ENCODE data around the gene BRPF3. TPM values are rescaled to one million over a fixed set of nuclear protein-coding genes. Genes with fewer than 3 reads are reported as not detected.

Gene BRPF3
- total and polyA plus RNA-seq, 9 of the 15 experiments (the other 6 are each of a cell fraction or from before 2014, with no cell fraction given), result 2.2 to 19.3 (median 8.0) TPM

DNA sequence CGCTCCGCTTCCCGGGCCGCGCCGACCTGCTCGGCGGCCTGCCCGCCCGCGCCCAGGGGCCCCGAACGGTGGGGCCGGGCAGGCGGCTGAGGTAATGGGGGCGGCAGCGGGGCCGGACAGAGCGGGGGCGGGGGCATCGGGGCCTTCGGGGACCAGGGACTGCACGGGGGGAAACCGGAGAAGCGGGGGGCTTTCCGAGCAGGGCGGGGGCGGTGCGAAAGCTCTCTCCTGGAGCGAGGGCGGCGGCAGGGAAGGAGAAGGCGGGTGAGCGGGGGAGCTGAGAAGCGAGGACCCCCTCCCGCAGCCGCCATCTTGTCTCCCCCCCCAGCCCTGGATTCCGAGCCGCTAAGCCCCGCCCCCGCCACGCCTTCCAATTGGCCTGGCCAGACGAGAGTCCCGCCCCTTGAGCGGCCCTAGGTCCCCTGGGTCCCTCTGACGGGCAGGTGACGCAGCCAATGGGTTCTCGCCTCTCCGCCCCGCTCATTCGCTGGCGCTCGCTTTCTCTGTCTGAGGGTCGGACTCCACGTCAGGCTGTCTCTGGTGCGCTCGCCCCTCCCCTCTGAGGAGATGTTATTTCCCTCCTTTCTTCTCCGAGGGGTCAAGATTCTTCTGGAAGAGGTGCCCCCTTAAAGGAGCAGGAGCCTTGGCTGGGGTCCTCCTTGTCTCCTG lies 470 bp downstream of the BRPF3 start (continued):
- TF ChIP-seq, protein P1, sequence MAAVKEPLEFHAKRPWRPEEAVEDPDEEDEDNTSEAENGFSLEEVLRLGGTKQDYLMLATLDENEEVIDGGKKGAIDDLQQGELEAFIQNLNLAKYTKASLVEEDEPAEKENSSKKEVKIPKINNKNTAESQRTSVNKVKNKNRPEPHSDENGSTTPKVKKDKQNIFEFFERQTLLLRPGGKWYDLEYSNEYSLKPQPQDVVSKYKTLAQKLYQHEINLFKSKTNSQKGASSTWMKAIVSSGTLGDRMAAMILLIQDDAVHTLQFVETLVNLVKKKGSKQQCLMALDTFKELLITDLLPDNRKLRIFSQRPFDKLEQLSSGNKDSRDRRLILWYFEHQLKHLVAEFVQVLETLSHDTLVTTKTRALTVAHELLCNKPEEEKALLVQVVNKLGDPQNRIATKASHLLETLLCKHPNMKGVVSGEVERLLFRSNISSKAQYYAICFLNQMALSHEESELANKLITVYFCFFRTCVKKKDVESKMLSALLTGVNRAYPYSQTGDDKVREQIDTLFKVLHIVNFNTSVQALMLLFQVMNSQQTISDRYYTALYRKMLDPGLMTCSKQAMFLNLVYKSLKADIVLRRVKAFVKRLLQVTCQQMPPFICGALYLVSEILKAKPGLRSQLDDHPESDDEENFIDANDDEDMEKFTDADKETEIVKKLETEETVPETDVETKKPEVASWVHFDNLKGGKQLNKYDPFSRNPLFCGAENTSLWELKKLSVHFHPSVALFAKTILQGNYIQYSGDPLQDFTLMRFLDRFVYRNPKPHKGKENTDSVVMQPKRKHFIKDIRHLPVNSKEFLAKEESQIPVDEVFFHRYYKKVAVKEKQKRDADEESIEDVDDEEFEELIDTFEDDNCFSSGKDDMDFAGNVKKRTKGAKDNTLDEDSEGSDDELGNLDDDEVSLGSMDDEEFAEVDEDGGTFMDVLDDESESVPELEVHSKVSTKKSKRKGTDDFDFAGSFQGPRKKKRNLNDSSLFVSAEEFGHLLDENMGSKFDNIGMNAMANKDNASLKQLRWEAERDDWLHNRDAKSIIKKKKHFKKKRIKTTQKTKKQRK (IDR thresholded peaks at IDR 0.05; ENCODE audit: borderline replicate concordance, low read depth, low read length), result peak; percentile 50; the same call in 1 of the 2 replicates
- TF ChIP-seq MAZ (CRISPR knock-in tag; conservative IDR thresholded peaks at IDR 0.05 in 1 of 2, IDR thresholded peaks at IDR 0.05 in 1 of 2), result peak; percentile 35 to 73; a peak in 2 of 4 replicates
- TF ChIP-seq JUNB (CRISPR knock-in tag; conservative IDR thresholded peaks at IDR 0.05), result no peak
- TF ChIP-seq FOS (IDR thresholded peaks at IDR 0.05; ENCODE audit: extremely low read depth, insufficient read length), result peak; percentile 90
- no peak for TF ChIP-seq MYC (IDR thresholded peaks at IDR 0.05; ENCODE audit: low read depth, low read length)
- no peak for TF ChIP-seq MYC (CRISPR knock-in tag; IDR thresholded peaks at IDR 0.05; ENCODE audit: borderline replicate concordance, low read depth)
- no peak for TF ChIP-seq ZBTB43 (CRISPR knock-in tag; IDR thresholded peaks at IDR 0.05)
